ENCODE results near the gene CYP2W1.

DNA sequence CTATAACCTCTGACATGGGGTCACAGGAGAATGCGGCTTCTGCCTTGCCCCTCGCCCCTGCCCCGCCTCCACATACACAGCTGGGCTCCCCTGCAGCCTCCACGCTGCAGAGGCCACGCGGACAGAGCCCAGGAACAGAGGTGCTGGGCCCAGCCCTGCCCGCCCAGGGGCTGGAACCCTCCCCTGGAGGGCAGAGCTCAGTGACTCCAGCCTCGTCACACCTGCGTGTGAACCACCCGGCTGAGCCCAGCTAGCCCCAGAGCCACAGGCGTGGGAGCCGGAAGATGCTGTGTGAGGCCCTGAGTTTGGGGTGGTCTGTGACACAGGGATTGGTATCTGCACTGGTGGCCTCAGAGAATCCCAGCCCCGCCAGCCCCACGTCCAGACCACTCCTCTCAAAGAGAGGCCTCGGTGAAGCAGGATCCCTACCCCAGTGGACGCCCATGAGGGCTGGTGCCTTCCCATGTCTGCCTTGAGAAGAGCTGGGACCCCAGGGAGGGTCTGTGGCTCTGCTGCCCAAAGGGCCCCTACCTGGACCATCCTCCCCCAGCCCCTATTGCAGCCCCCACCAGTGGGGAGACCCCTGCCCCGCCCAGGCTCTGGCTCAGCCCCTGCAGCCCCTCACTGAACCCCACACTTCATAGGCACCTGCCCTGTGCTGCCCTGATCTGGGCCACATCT is 20.4 kb upstream of the CYP2W1 start:
- no peak for TF ChIP-seq YY1 (IDR thresholded peaks at IDR 0.05; ENCODE audit: extremely low read depth, insufficient replicate concordance, low read depth, low read length)
- TF ChIP-seq, protein P1, sequence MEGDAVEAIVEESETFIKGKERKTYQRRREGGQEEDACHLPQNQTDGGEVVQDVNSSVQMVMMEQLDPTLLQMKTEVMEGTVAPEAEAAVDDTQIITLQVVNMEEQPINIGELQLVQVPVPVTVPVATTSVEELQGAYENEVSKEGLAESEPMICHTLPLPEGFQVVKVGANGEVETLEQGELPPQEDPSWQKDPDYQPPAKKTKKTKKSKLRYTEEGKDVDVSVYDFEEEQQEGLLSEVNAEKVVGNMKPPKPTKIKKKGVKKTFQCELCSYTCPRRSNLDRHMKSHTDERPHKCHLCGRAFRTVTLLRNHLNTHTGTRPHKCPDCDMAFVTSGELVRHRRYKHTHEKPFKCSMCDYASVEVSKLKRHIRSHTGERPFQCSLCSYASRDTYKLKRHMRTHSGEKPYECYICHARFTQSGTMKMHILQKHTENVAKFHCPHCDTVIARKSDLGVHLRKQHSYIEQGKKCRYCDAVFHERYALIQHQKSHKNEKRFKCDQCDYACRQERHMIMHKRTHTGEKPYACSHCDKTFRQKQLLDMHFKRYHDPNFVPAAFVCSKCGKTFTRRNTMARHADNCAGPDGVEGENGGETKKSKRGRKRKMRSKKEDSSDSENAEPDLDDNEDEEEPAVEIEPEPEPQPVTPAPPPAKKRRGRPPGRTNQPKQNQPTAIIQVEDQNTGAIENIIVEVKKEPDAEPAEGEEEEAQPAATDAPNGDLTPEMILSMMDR (IDR thresholded peaks at IDR 0.05 in 2 of 3, conservative IDR thresholded peaks at IDR 0.05 in 1 of 3; ENCODE audit: borderline replicate concordance in 1 of 3, insufficient read depth in 1 of 3, low read depth in 2 of 3, low read length in 2 of 3), result no peak
- TF ChIP-seq JUND (IDR thresholded peaks at IDR 0.05), result no peak
- TF ChIP-seq TCF7L2 (IDR thresholded peaks at IDR 0.05; ENCODE audit: borderline replicate concordance, extremely low read depth, insufficient read depth, insufficient read length), result no peak
- TF ChIP-seq POLR2A (IDR thresholded peaks at IDR 0.05; ENCODE audit: borderline replicate concordance, extremely low read depth, insufficient read depth, insufficient read length), result no peak
- TF ChIP-seq, protein P2, sequence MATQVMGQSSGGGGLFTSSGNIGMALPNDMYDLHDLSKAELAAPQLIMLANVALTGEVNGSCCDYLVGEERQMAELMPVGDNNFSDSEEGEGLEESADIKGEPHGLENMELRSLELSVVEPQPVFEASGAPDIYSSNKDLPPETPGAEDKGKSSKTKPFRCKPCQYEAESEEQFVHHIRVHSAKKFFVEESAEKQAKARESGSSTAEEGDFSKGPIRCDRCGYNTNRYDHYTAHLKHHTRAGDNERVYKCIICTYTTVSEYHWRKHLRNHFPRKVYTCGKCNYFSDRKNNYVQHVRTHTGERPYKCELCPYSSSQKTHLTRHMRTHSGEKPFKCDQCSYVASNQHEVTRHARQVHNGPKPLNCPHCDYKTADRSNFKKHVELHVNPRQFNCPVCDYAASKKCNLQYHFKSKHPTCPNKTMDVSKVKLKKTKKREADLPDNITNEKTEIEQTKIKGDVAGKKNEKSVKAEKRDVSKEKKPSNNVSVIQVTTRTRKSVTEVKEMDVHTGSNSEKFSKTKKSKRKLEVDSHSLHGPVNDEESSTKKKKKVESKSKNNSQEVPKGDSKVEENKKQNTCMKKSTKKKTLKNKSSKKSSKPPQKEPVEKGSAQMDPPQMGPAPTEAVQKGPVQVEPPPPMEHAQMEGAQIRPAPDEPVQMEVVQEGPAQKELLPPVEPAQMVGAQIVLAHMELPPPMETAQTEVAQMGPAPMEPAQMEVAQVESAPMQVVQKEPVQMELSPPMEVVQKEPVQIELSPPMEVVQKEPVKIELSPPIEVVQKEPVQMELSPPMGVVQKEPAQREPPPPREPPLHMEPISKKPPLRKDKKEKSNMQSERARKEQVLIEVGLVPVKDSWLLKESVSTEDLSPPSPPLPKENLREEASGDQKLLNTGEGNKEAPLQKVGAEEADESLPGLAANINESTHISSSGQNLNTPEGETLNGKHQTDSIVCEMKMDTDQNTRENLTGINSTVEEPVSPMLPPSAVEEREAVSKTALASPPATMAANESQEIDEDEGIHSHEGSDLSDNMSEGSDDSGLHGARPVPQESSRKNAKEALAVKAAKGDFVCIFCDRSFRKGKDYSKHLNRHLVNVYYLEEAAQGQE (IDR thresholded peaks at IDR 0.05; ENCODE audit: low read depth), result no peak
- TF ChIP-seq POLR2AphosphoS5 (IDR thresholded peaks at IDR 0.05; ENCODE audit: low read depth, low read length), result no peak
- no peak for TF ChIP-seq SP1 (IDR thresholded peaks at IDR 0.05; ENCODE audit: low read depth)
- no peak for TF ChIP-seq EGR1 (IDR thresholded peaks at IDR 0.05; ENCODE audit: low read depth)
- TF ChIP-seq RAD21 (IDR thresholded peaks at IDR 0.05; ENCODE audit: low read depth), result no peak
- no peak for TF ChIP-seq EZH2 (IDR thresholded peaks at IDR 0.05)
- no peak for TF ChIP-seq SIN3A (IDR thresholded peaks at IDR 0.05; ENCODE audit: low read depth)
- TF ChIP-seq FOSL1 (IDR thresholded peaks at IDR 0.05; ENCODE audit: low read depth), result no peak
